C4-2B (cell line): ENCODE data around the gene C11orf65.

ENCODE experiments used
- ZFX ChIP-seq: fragments of 450-650 bp; IDR thresholded peaks from 2 replicates; pipeline ENCODE4 v1.6.1; 2017
- TF ChIP-seq, protein P1 (sequence below): fragments of 450-650 bp; conservative IDR thresholded peaks from 2 replicates; pipeline ENCODE4 v1.5.1; 2017; ENCODE audit warnings: mild to moderate bottlenecking

DNA sequence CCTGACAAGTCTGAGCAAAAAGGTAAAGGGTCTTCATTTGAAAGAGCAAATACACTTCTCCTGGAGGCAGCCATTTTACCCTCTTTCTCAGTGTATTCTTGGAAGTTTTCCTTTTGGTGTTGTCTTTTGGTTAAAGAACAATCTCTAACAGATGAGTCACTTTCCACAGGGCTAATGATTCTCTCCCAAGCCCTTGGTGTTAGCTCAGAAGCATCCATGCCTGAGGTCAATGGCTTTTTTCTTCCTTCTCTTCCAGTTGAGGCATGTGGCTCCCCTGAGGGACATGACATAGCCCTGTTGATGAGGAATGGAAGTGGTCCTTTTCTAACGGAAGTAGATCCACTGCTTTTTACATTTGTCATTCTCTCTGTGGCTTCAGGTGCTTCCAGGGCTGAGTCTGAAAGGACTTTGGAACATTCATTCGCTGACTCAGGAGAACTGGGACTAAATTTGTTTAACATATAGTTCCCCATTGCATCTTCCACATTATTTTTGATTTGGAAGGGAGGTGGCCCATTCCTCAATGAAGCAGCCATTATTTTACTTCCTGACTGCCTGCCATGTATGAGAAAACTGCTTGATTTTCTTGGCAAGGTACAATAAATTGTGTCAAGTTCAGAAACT, 44.6 kb upstream of the C11orf65 start:
- TF ChIP-seq, protein P1, sequence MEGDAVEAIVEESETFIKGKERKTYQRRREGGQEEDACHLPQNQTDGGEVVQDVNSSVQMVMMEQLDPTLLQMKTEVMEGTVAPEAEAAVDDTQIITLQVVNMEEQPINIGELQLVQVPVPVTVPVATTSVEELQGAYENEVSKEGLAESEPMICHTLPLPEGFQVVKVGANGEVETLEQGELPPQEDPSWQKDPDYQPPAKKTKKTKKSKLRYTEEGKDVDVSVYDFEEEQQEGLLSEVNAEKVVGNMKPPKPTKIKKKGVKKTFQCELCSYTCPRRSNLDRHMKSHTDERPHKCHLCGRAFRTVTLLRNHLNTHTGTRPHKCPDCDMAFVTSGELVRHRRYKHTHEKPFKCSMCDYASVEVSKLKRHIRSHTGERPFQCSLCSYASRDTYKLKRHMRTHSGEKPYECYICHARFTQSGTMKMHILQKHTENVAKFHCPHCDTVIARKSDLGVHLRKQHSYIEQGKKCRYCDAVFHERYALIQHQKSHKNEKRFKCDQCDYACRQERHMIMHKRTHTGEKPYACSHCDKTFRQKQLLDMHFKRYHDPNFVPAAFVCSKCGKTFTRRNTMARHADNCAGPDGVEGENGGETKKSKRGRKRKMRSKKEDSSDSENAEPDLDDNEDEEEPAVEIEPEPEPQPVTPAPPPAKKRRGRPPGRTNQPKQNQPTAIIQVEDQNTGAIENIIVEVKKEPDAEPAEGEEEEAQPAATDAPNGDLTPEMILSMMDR, result no peak
- no peak for TF ChIP-seq ZFX
